A549 (cell line): ENCODE data around the gene GRIK2. TPM values are rescaled to one million over a fixed set of nuclear protein-coding genes. Genes with fewer than 3 reads are reported as not detected.

Experiments
- ATAC-seq, 2 experiments: fragments of 200-7000 bp in 1 of 2; fragments of >200 bp in 1 of 2; cut with Nextera tagmentation in 1 of 2; cut with Tn5 transposase in 1 of 2; 3 replicates each; pipeline versions ENCODE4 v1.8.0 to v1.9.1; 2018 to 2020; ENCODE audit warnings: mild to moderate bottlenecking in 1 of 2, moderate library complexity in 1 of 2
- CTCF ChIA-PET: fragments of 300-600 bp; sonication (Branson Sonifier 250); formaldehyde crosslinking; extraction: SDS; loops from one replicate; lab custom pipeline; 2021; ENCODE audit warnings: antibody characterized with exemption, inconsistent platforms; lab: Yijun Ruan, JAX
- POLR2A ChIA-PET: fragments of 350-600 bp; formaldehyde crosslinking; extraction: SDS; loops from one replicate; lab custom pipeline; 2021; ENCODE audit warnings: antibody characterized with exemption, inconsistent platforms; lab: Yijun Ruan, JAX
- DNase-seq, 2 experiments: peaks; one replicate each; pipeline versions ENCODE4 v3.0.0 to v3.0.0-alpha.2; 2011 to 2016; ENCODE audit warnings: low read depth in 1 of 2, low spot score in 1 of 2
- FAIRE-seq: peaks from 2 replicates; lab custom pipeline; 2011; peaks lifted over from hg19 to GRCh38; lab: Jason Lieb, UNC
- H3K27ac ChIP-seq, 2 experiments: fragments of >200 bp; sonication (Bioruptor Twin); formaldehyde crosslinking; 3 replicates each; pipeline ENCODE4 v1.5.1; 2016 to 2017
- H3K4me1 ChIP-seq: fragments of >200 bp; sonication (Bioruptor Twin); formaldehyde crosslinking; 3 replicates; pipeline ENCODE4 v1.6.1; 2016
- H3K4me2 ChIP-seq: fragments of >200 bp; sonication (Bioruptor Twin); formaldehyde crosslinking; 3 replicates; pipeline ENCODE4 v1.6.1; 2016
- H3K4me3 ChIP-seq: fragments of >200 bp; sonication (Bioruptor Twin); formaldehyde crosslinking; 3 replicates; pipeline ENCODE4 v1.5.1; 2016
- H3K9me3 ChIP-seq: fragments of >200 bp; sonication (Bioruptor Twin); formaldehyde crosslinking; 3 replicates; pipeline ENCODE4 v1.6.1; 2016
- BCL3 ChIP-seq: fragments of >200 bp; sonication (Bioruptor Twin); formaldehyde crosslinking; IDR thresholded peaks from 3 replicates; pipeline ENCODE4 v1.6.1; 2016
- CBX2 ChIP-seq: fragments of 200-600 bp; sonication (generic); IDR thresholded peaks from 2 replicates; pipeline ENCODE4 v1.6.1; 2016; ENCODE audit warnings: low read depth, mild to moderate bottlenecking, borderline replicate concordance
- CEBPB ChIP-seq, 2 experiments: fragments of >200 bp in 1 of 2; sonication (Bioruptor Twin) in 1 of 2; formaldehyde crosslinking in 1 of 2; IDR thresholded peaks; 2 replicates each; pipeline ENCODE4 v1.6.1; 2012 to 2016
- CHD2 ChIP-seq: fragments of 150-350 bp; IDR thresholded peaks from 2 replicates; pipeline ENCODE4 v1.6.1; 2014; ENCODE audit warnings: low read length; ENCODE audit not compliant: partially characterized antibody
- E2F6 ChIP-seq: IDR thresholded peaks from 2 replicates; pipeline ENCODE4 v1.6.1; 2012; ENCODE audit warnings: low read depth, borderline replicate concordance
- EHMT2 ChIP-seq: fragments of 200-600 bp; sonication (generic); IDR thresholded peaks from 2 replicates; pipeline ENCODE4 v1.6.1; 2016; ENCODE audit warnings: antibody characterized with exemption, low read depth, mild to moderate bottlenecking, moderate library complexity
- ELK1 ChIP-seq: fragments of 150-350 bp; IDR thresholded peaks from 2 replicates; pipeline ENCODE4 v1.6.1; 2014; ENCODE audit warnings: low read depth, mild to moderate bottlenecking, low read length
- EP300 ChIP-seq, 2 experiments: fragments of >200 bp; sonication (Bioruptor Twin); formaldehyde crosslinking; IDR thresholded peaks; 2 replicates in 1 of 2; 3 replicates in 1 of 2; pipeline ENCODE4 v1.6.1; 2016 to 2017
- ESRRA ChIP-seq: fragments of 150-350 bp; IDR thresholded peaks from 2 replicates; pipeline ENCODE4 v1.6.1; 2014; ENCODE audit warnings: mild to moderate bottlenecking, low read length, borderline replicate concordance
- GATA3 ChIP-seq: IDR thresholded peaks from 2 replicates; pipeline ENCODE4 v1.6.1; 2012; ENCODE audit warnings: borderline replicate concordance
- HES2 ChIP-seq: fragments of >200 bp; sonication (Bioruptor Twin); formaldehyde crosslinking; IDR thresholded peaks from 2 replicates; pipeline ENCODE4 v1.6.1; 2016
- HEYL ChIP-seq: fragments of 250-450 bp; sonication (Bioruptor Pico); IDR thresholded peaks from 2 replicates; pipeline ENCODE4 v1.8.0; 2021; ENCODE audit warnings: mild to moderate bottlenecking, moderate library complexity
- HOXB13 ChIP-seq: fragments of 250-450 bp; sonication (Bioruptor Pico); IDR thresholded peaks from 2 replicates; pipeline ENCODE4 v1.5.0; 2020; ENCODE audit warnings: low read depth, mild to moderate bottlenecking, moderate library complexity
- HOXB5 ChIP-seq: fragments of 250-450 bp; sonication (Bioruptor Pico); IDR thresholded peaks from 2 replicates; pipeline ENCODE4 v1.5.0; 2020; ENCODE audit warnings: mild to moderate bottlenecking, moderate library complexity
- JUNB ChIP-seq: fragments of >200 bp; sonication (Bioruptor Twin); formaldehyde crosslinking; IDR thresholded peaks from 2 replicates; pipeline ENCODE4 v1.6.1; 2016
- KDM1A ChIP-seq: fragments of 200-600 bp; sonication (generic); IDR thresholded peaks from 2 replicates; pipeline ENCODE4 v1.6.1; 2016; ENCODE audit warnings: low read depth, mild to moderate bottlenecking
- KDM5A ChIP-seq: fragments of 200-600 bp; sonication (generic); IDR thresholded peaks from 2 replicates; pipeline ENCODE4 v1.6.1; 2016; ENCODE audit warnings: antibody characterized with exemption, mild to moderate bottlenecking
- MAFK ChIP-seq: fragments of 450-650 bp; IDR thresholded peaks from 2 replicates; pipeline ENCODE4 v1.6.1; 2014; ENCODE audit not compliant: partially characterized antibody
- MAZ ChIP-seq: fragments of 150-350 bp; IDR thresholded peaks from 2 replicates; pipeline ENCODE4 v1.6.1; 2014; ENCODE audit warnings: antibody characterized with exemption, low read depth, low read length, borderline replicate concordance
- MYC ChIP-seq: IDR thresholded peaks from 2 replicates; pipeline ENCODE4 v1.6.1; 2012; ENCODE audit warnings: mild to moderate bottlenecking, inconsistent platforms, low read length, improper control_type of control experiment, borderline replicate concordance
- NPAS2 ChIP-seq: fragments of 250-450 bp; sonication (Bioruptor Pico); IDR thresholded peaks from 2 replicates; pipeline ENCODE4 v1.8.0; 2022; ENCODE audit warnings: mild to moderate bottlenecking, moderate library complexity, borderline replicate concordance
- NR3C1 ChIP-seq: fragments of >200 bp; sonication (Bioruptor Twin); formaldehyde crosslinking; IDR thresholded peaks from 3 replicates; pipeline ENCODE4 v1.6.1; 2017
- PBX3 ChIP-seq: IDR thresholded peaks from 2 replicates; pipeline ENCODE4 v1.6.1; 2012
- POLR2A ChIP-seq: IDR thresholded peaks from 2 replicates; pipeline ENCODE4 v1.6.1; 2012; ENCODE audit warnings: mild to moderate bottlenecking, low read length
- POLR2AphosphoS2 ChIP-seq: conservative IDR thresholded peaks from 2 replicates; pipeline ENCODE4 v1.6.1; 2012; ENCODE audit warnings: low read length, improper control_type of control experiment, inconsistent platforms
- RAD21 ChIP-seq, 2 experiments: fragments of >200 bp in 1 of 2; sonication (Bioruptor Twin) in 1 of 2; formaldehyde crosslinking in 1 of 2; IDR thresholded peaks in 1 of 2; conservative IDR thresholded peaks in 1 of 2; 2 replicates in 1 of 2; 3 replicates in 1 of 2; pipeline ENCODE4 v1.6.1; 2012 to 2018; ENCODE audit warnings: inconsistent platforms in 1 of 2
- RARB ChIP-seq: fragments of 250-450 bp; sonication (Bioruptor Pico); IDR thresholded peaks from 2 replicates; pipeline ENCODE4 v1.8.0; 2021; ENCODE audit warnings: mild to moderate bottlenecking, moderate library complexity
- RCOR1 ChIP-seq: fragments of 150-350 bp; IDR thresholded peaks from 2 replicates; pipeline ENCODE4 v1.6.1; 2014; ENCODE audit warnings: antibody characterized with exemption, low read length, low read depth
- TFCP2L1 ChIP-seq: fragments of 250-450 bp; sonication (Bioruptor Pico); IDR thresholded peaks from 2 replicates; pipeline ENCODE4 v1.5.0; 2021; ENCODE audit warnings: mild to moderate bottlenecking
- TP53 ChIP-seq: fragments of 250-450 bp; sonication (Bioruptor Pico); IDR thresholded peaks from 2 replicates; pipeline ENCODE4 v1.5.0; 2021; ENCODE audit warnings: mild to moderate bottlenecking, moderate library complexity
- ZFP36 ChIP-seq: fragments of 450-650 bp; IDR thresholded peaks from 2 replicates; pipeline ENCODE4 v1.6.1; 2014; ENCODE audit warnings: borderline replicate concordance; ENCODE audit not compliant: partially characterized antibody
- ZNF302 ChIP-seq: fragments of 250-450 bp; sonication (Bioruptor Pico); IDR thresholded peaks from 2 replicates; pipeline ENCODE4 v1.9.0; 2021; ENCODE audit warnings: inconsistent platforms, mild to moderate bottlenecking, moderate library complexity
- WGBS: methylation state at CpG from one replicate; pipeline ENCODE4 v1.1.6; 2017; ENCODE audit errors: missing lambda C conversion rate; 5-methylcytosine and 5-hydroxymethylcytosine counted together
- polyA plus RNA-seq, 4 experiments: library from polyadenylated mRNA; depleted of rRNA in 3 of 4; stranded (reverse); fragments of >200 nt; fragmentation: RNase III in 1 of 4; extraction: RNeasy Plus Mini Kit Qiagen cat#74134 plus additional on column Dnase treatment in 1 of 4; gene quantifications; 2 replicates in 3 of 4; 3 replicates in 1 of 4; pipeline ENCODE4 v1.2.3, GENCODE V29; 2011 to 2017

Gene GRIK2
- polyA plus RNA-seq, 2 of the 4 experiments (the other 2 are of a cell fraction): 0.56 to 0.65 TPM

GRCh38 chr6:101652079-101652478 is 258.6 kb downstream of the GRIK2 start:
- Histone ChIP-seq H3K4me3 (no peak overlapping the region), H3K27ac (no peak overlapping the region), H3K4me2 (no peak overlapping the region), H3K9me3 (no peaks in the 10 kb centered on the region), H3K4me1 (no peaks in the 10 kb centered on the region)
- ChIA-PET CTCF (no interaction called here), POLR2A (no interaction called here)
- WGBS: 28% methylated on average over 2 of the region's 2 CpGs
- no peak for ATAC-seq
- DNase-seq: no peak
- no peak for FAIRE-seq
- no peak for TF ChIP-seq RAD21 (conservative IDR thresholded peaks at IDR 0.05 in 1 of 2, IDR thresholded peaks at IDR 0.05 in 1 of 2)
- TF ChIP-seq MAZ: no peak
- no peak for TF ChIP-seq MYC
- TF ChIP-seq, all 56 proteins: peak for 0

- ATAC-seq: no peak
- H3K27ac ChIP-seq: no peak overlapping the region
- ChIA-PET CTCF (no interaction called here), POLR2A (no interaction called here)
- no peaks in the 10 kb centered on the region for H3K9me3 ChIP-seq
- no peak overlapping the region for H3K4me2 ChIP-seq
- no peak for DNase-seq
- no peak for FAIRE-seq
- no peaks in the 10 kb centered on the region for H3K4me1 ChIP-seq
- TF ChIP-seq POLR2A (no peak), CBX2 (no peak), CEBPB (IDR thresholded peaks at IDR 0.05) (no peak), ELK1 (no peak), BCL3 (no peak), ESRRA (no peak), E2F6 (no peak), HOXB13 (CRISPR knock-in tag) (no peak), TP53 (no peak), MAFK (no peak), KDM1A (no peak), JUNB (no peak), ZFP36 (no peak), NR3C1 (no peak)
- H3K4me3 ChIP-seq: no peak overlapping the region
Measured at GRCh38 chr6:101655109-101655508, 261.6 kb downstream of the GRIK2 start.

GRCh38 chr6:101662111-101662897 is 268.8 kb downstream of the GRIK2 start:
- 50% methylated on average over 2 of the region's 2 CpGs for WGBS
- FAIRE-seq (no peak), ATAC-seq (no peak)
- Histone ChIP-seq H3K4me2 (no peak overlapping the region), H3K4me1 (peaks cover 5% of the 10 kb centered on the region; the same call in 1 of the 3 replicates), H3K4me3 (no peak overlapping the region), H3K9me3 (no peaks in the 10 kb centered on the region)
- CTCF ChIA-PET: no interaction called here
- TF ChIP-seq POLR2AphosphoS2 (no peak), HEYL (CRISPR knock-in tag) (no peak), ZFP36 (no peak), TP53 (no peak), PBX3 (no peak), EHMT2 (no peak), EP300 (IDR thresholded peaks at IDR 0.05) (no peak), KDM5A (no peak), RARB (CRISPR knock-in tag) (no peak), NPAS2 (CRISPR knock-in tag) (no peak), HES2 (no peak), RCOR1 (no peak), ZNF302 (no peak), GATA3 (no peak), POLR2A (no peak), TFCP2L1 (CRISPR knock-in tag) (no peak), HOXB5 (CRISPR knock-in tag) (no peak), CHD2 (no peak)
- TF ChIP-seq, all 56 proteins: peak for 0
- no peak overlapping the region for H3K27ac ChIP-seq
- DNase-seq: no peak
- POLR2A ChIA-PET: no interaction called here
